ENCODE results near the gene SLC2A13.
"Not testable (repeated sequence)": the region's sequence is repeated elsewhere in the genome, so short reads cannot be mapped to it uniquely, and the experiment has no call there.

Gene SLC2A13

GRCh38 chr12:39852346-39852745 is 253.5 kb downstream of the SLC2A13 start:
- TF ChIP-seq CTCF (IDR thresholded peaks at IDR 0.05; ENCODE audit: poor library complexity, severe bottlenecking), result no peak
- ATAC-seq (ENCODE audit: low read depth) (no peak), DNase-seq (ENCODE audit: low spot score) (no peak)
- no peaks in the 10 kb centered on the region for H3K9me3 ChIP-seq (ENCODE audit: severe bottlenecking)
- no peak overlapping the region for H3K4me3 ChIP-seq (ENCODE audit: severe bottlenecking)
- no peak overlapping the region for H3K27ac ChIP-seq (ENCODE audit: poor library complexity, severe bottlenecking)
- no peaks in the 10 kb centered on the region for H3K36me3 ChIP-seq (ENCODE audit: low read depth)
- H3K4me1 ChIP-seq (ENCODE audit: insufficient read depth, poor library complexity, severe bottlenecking), result no peaks in the 10 kb centered on the region
- H3K27me3 ChIP-seq (ENCODE audit: insufficient read depth, poor library complexity, severe bottlenecking), result no peaks in the 10 kb centered on the region

GRCh38 chr12:39848218-39848617 is 257.7 kb downstream of the SLC2A13 start:
- ATAC-seq (ENCODE audit: low read depth); H3K4me1 ChIP-seq (ENCODE audit: insufficient read depth, poor library complexity, severe bottlenecking); DNase-seq (ENCODE audit: low spot score); H3K27me3 ChIP-seq (ENCODE audit: insufficient read depth, poor library complexity, severe bottlenecking); H3K36me3 ChIP-seq (ENCODE audit: low read depth); H3K27ac ChIP-seq (ENCODE audit: poor library complexity, severe bottlenecking); H3K4me3 ChIP-seq (ENCODE audit: severe bottlenecking); H3K9me3 ChIP-seq (ENCODE audit: severe bottlenecking): not testable (repeated sequence)

GRCh38 chr12:39846971-39847650 is 258.8 kb downstream of the SLC2A13 start:
- H3K4me3 ChIP-seq (ENCODE audit: severe bottlenecking), result no peak overlapping the region
- H3K4me1 ChIP-seq (ENCODE audit: insufficient read depth, poor library complexity, severe bottlenecking), result no peaks in the 10 kb centered on the region
- no peaks in the 10 kb centered on the region for H3K9me3 ChIP-seq (ENCODE audit: severe bottlenecking)
- no peaks in the 10 kb centered on the region for H3K36me3 ChIP-seq (ENCODE audit: low read depth)
- TF ChIP-seq CTCF (IDR thresholded peaks at IDR 0.05; ENCODE audit: poor library complexity, severe bottlenecking), result no peak
- DNase-seq (ENCODE audit: low spot score) (no peak), ATAC-seq (ENCODE audit: low read depth) (no peak)
- no peaks in the 10 kb centered on the region for H3K27me3 ChIP-seq (ENCODE audit: insufficient read depth, poor library complexity, severe bottlenecking)
- H3K27ac ChIP-seq (ENCODE audit: poor library complexity, severe bottlenecking), result no peak overlapping the region

- no peaks in the 10 kb centered on the region for H3K36me3 ChIP-seq (ENCODE audit: low read depth)
- no peak overlapping the region for H3K4me3 ChIP-seq (ENCODE audit: severe bottlenecking)
- H3K27me3 ChIP-seq (ENCODE audit: insufficient read depth, poor library complexity, severe bottlenecking), result no peaks in the 10 kb centered on the region
- TF ChIP-seq CTCF (IDR thresholded peaks at IDR 0.05; ENCODE audit: poor library complexity, severe bottlenecking), result no peak
- no peak overlapping the region for H3K27ac ChIP-seq (ENCODE audit: poor library complexity, severe bottlenecking)
- H3K9me3 ChIP-seq (ENCODE audit: severe bottlenecking), result no peaks in the 10 kb centered on the region
- H3K4me1 ChIP-seq (ENCODE audit: insufficient read depth, poor library complexity, severe bottlenecking), result no peaks in the 10 kb centered on the region
- DNase-seq (ENCODE audit: low spot score) (no peak), ATAC-seq (ENCODE audit: low read depth) (no peak)
Observed at GRCh38 chr12:39846304-39846703, 259.6 kb downstream of the SLC2A13 start.

GRCh38 chr12:39840422-39840821 is 265.5 kb downstream of the SLC2A13 start:
- H3K36me3 ChIP-seq (ENCODE audit: low read depth), result no peaks in the 10 kb centered on the region
- no peak for TF ChIP-seq CTCF (IDR thresholded peaks at IDR 0.05; ENCODE audit: poor library complexity, severe bottlenecking)
- H3K27ac ChIP-seq (ENCODE audit: poor library complexity, severe bottlenecking), result no peak overlapping the region
- H3K4me3 ChIP-seq (ENCODE audit: severe bottlenecking), result no peak overlapping the region
- no peaks in the 10 kb centered on the region for H3K9me3 ChIP-seq (ENCODE audit: severe bottlenecking)
- ATAC-seq (ENCODE audit: low read depth) (no peak), DNase-seq (ENCODE audit: low spot score) (no peak)
- H3K27me3 ChIP-seq (ENCODE audit: insufficient read depth, poor library complexity, severe bottlenecking), result no peaks in the 10 kb centered on the region
- H3K4me1 ChIP-seq (ENCODE audit: insufficient read depth, poor library complexity, severe bottlenecking), result no peaks in the 10 kb centered on the region
